Activated T-cell treated with anti-CD3 and anti-CD28 coated beads for 48 hours (primary cell): ENCODE data around the gene BCDIN3D.
"Not testable (repeated sequence)": the region's sequence is repeated elsewhere in the genome, so short reads cannot be mapped to it uniquely, and the experiment has no call there.

Experiments used
- DNase-seq: peaks from one replicate; pipeline ENCODE4 v3.0.0-alpha.2; 2020; ENCODE audit warnings: low read depth

The BCDIN3D gene

GRCh38 chr12:49842519-49843352 lies at the start of gene BCDIN3D:
TSS of gene BCDIN3D (minus strand) at chr12:49843106. CDS start at chr12:49843087, 19 bp downstream.
- DNase-seq: peak; percentile 96

- DNase-seq: no peak
These were observed 49.3 kb upstream of the BCDIN3D start for GRCh38 chr12:49892084-49892731.

- DNase-seq: no peak
These were observed 48.6 kb upstream of the BCDIN3D start for GRCh38 chr12:49891476-49891875.

- no peak for DNase-seq
These were observed 48.1 kb upstream of the BCDIN3D start for GRCh38 chr12:49891012-49891411.

GRCh38 chr12:49890096-49890461 lies 47.2 kb upstream of the BCDIN3D start:
- no peak for DNase-seq

- no peak for DNase-seq
These were observed 46.6 kb upstream of the BCDIN3D start for GRCh38 chr12:49889361-49890095.

- no peak for DNase-seq
These were observed 45.7 kb upstream of the BCDIN3D start for GRCh38 chr12:49888461-49889151.

GRCh38 chr12:49887536-49888401 lies 44.9 kb upstream of the BCDIN3D start:
- no peak for DNase-seq

- DNase-seq: no peak
These were observed 44.2 kb upstream of the BCDIN3D start for GRCh38 chr12:49887091-49887490.

GRCh38 chr12:49885663-49886461 lies 43.0 kb upstream of the BCDIN3D start:
- DNase-seq: no peak

GRCh38 chr12:49885118-49885517 lies 42.2 kb upstream of the BCDIN3D start:
- no peak for DNase-seq

- DNase-seq: no peak
These were observed 40.1 kb upstream of the BCDIN3D start for GRCh38 chr12:49882851-49883464.

GRCh38 chr12:49882248-49882850 lies 39.4 kb upstream of the BCDIN3D start:
- no peak for DNase-seq

- no peak for DNase-seq
These were observed 38.7 kb upstream of the BCDIN3D start for GRCh38 chr12:49881415-49882247.

GRCh38 chr12:49880756-49881414 lies 38.0 kb upstream of the BCDIN3D start:
- DNase-seq: no peak

GRCh38 chr12:49879065-49879464 lies 36.2 kb upstream of the BCDIN3D start:
- DNase-seq: not testable (repeated sequence)

GRCh38 chr12:49878021-49878420 lies 35.1 kb upstream of the BCDIN3D start:
- DNase-seq: no peak

- DNase-seq: no peak
These were observed 34.2 kb upstream of the BCDIN3D start for GRCh38 chr12:49877066-49877465.
